Mesodermal cell (in vitro differentiated cells): ENCODE data around the gene ATP7B.

Experiments used
- H3K27ac ChIP-seq: 2 replicates; pipeline ENCODE4 v1.7.0; 2013; ENCODE audit warnings: mild to moderate bottlenecking, low read depth, low read length, moderate library complexity; ENCODE audit not compliant: severe bottlenecking
- H3K36me3 ChIP-seq: 2 replicates; pipeline ENCODE4 v1.7.1; 2013; ENCODE audit warnings: mild to moderate bottlenecking, low read length, moderate library complexity; ENCODE audit not compliant: control insufficient read depth, insufficient read depth
- H3K4me1 ChIP-seq: one replicate; pipeline ENCODE4 v1.7.1; 2013; ENCODE audit warnings: mild to moderate bottlenecking, low read length; ENCODE audit not compliant: insufficient read depth, control insufficient read depth, poor library complexity, severe bottlenecking
- H3K4me3 ChIP-seq: 2 replicates; pipeline ENCODE4 v1.7.0; 2013; ENCODE audit warnings: low read length, control low read depth, mild to moderate bottlenecking; ENCODE audit not compliant: insufficient read depth, poor library complexity, severe bottlenecking; ENCODE audit errors: extremely low read depth
- H3K9me3 ChIP-seq: 2 replicates; pipeline ENCODE4 v1.7.1; 2013; ENCODE audit warnings: mild to moderate bottlenecking, low read length, moderate library complexity; ENCODE audit not compliant: control insufficient read depth
- WGBS, 2 experiments: methylation state at CpG; one replicate each; pipeline ENCODE4 v1.1.5; 2013; ENCODE audit warnings: missing lambda C conversion rate in 2 of 2; ENCODE audit not compliant: insufficient coverage in 2 of 2; 5-methylcytosine and 5-hydroxymethylcytosine counted together

The ATP7B gene

DNA sequence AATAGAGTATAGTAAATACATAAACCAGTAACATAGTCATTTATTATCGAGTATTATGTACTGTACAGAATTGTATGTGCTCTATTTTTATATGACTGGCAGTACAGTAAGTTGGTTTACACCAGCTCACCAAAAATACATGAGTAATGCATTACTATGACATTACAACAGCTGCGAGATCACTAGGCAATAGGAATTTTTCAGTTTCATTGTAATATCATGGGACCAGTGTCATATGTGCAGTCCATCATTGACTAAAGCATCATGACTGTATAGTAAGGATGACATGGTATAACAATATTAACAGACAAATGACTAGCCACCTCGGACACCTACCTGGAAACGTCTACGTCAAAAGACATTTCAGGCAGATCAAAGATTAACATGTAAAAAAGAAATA is 33.6 kb downstream of the ATP7B start:
- Histone ChIP-seq H3K27ac (no peak overlapping the region), H3K36me3 (peaks cover 4% of the 10 kb centered on the region), H3K9me3 (peaks cover 8% of the 10 kb centered on the region), H3K4me3 (no peak overlapping the region), H3K4me1 (peaks cover 7% of the 10 kb centered on the region)
- no CpG with 5 or more reads among the region's 5 CpGs for WGBS, 2 experiments

DNA sequence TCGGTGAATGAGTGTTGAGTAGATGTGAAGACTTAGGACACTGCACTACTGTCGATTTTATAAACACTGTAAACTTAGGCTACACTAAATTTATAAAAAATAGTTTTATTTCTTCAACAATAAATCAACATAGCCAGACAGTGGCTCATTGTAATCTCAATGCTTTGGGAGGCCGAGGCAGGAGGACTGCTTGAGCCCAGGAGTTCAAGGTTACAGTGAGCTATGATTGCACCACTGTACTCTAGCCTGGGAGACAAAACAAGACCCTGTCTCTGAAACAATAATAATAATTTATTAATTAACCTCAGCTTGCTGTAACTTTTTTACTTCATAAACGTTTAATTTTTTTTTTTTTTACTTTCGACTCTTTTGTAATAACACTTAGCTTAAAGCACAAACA is 34.4 kb downstream of the ATP7B start:
- Histone ChIP-seq H3K27ac (no peak overlapping the region), H3K4me3 (no peak overlapping the region), H3K36me3 (peaks cover 4% of the 10 kb centered on the region), H3K4me1 (peaks cover 5% of the 10 kb centered on the region), H3K9me3 (peaks cover 1% of the 10 kb centered on the region)
- WGBS, 2 experiments = 100% methylated on average over 1 of the region's 5 CpGs

DNA sequence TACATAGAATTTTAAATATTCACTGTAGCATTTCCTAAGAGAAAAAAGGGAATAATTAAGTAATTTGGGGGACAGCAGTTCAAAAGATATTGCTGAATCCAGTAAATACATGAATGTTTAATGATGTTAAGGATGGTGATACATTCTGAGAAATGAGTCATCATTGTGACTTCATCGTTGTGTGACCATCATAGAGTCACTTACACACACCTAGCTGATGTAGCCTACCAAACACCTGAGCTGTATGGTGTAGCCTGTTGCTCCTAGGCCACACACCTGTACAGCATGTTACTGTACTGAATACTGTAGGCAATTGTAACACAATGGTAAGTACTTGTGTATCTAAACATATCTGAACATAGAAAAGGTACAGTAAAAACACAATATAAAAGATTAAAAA is 34.8 kb downstream of the ATP7B start:
- Histone ChIP-seq H3K9me3 (no peaks in the 10 kb centered on the region), H3K36me3 (peaks cover 4% of the 10 kb centered on the region), H3K4me3 (no peak overlapping the region), H3K27ac (no peak overlapping the region), H3K4me1 (no peaks in the 10 kb centered on the region)
- WGBS, 2 experiments = no CpG with 5 or more reads among the region's 1 CpG

DNA sequence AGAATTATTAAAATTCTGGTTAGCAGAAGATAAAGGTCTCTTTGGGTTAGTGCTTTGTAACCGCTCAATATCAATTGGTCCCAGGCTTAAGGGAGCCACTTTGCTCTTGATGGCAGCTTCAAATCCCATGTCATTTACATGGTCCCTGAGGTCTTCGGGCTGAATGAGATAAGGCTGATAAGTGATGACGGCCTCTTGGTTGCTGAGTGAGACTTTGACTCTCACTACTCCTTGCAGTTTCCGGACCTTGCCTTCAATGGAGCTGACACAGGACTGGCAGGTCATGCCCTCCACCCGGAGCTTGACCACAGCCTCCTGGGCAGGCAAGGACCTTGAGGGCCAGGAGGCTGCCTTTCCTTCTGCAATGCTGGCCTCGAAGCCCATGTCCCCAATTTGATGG is 36.8 kb downstream of the ATP7B start:
- Histone ChIP-seq H3K27ac (no peak overlapping the region), H3K36me3 (peaks cover 4% of the 10 kb centered on the region), H3K4me3 (no peak overlapping the region), H3K4me1 (no peaks in the 10 kb centered on the region), H3K9me3 (no peaks in the 10 kb centered on the region)
- 93 to 95% methylated on average over 6 of the region's 6 CpGs for WGBS, 2 experiments

DNA sequence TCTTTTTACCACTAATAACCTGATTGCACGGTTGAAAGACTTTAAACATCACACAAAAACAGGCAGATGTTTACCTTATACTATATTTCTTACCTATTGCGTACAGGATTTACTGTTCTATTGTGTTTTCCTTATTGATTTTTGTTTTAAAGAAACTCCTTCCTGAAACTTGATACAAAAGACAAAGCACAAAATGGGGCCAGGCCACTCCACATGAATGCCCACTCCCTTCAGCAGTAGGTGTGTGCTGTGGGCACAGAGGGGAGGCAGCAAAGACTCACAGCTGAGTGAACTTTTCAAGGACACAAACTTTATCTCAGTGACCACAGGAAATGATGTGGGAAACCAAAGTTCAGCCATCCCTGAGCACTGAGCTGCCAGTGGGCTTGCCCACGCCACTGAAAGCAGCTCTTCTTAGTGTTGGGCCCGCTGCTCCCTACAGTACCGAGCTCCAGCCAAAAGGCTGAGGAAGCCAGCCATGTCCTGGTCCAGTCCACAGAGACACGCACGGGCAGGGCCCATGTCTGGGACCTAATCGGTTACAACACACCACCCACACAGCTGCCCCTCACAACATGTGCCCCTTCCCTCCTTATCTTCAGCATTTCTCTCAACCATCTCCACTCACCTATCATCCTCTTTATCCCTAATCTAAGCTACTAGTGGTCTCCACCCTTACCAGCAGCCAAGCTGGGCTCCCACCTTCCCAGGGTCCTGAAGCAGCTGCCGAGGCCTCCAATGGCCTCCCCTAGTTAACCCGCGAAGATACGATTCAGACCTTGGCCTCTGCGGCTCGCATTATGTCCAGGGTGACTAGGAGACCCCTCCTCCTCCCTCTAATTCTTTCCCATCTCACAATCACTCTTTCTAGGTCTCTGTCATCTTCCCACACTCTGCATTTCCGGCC is 39.5 kb downstream of the ATP7B start:
- Histone ChIP-seq H3K4me1 (no peaks in the 10 kb centered on the region), H3K27ac (no peak overlapping the region), H3K4me3 (no peak overlapping the region), H3K9me3 (no peaks in the 10 kb centered on the region), H3K36me3 (peaks cover 4% of the 10 kb centered on the region)
- WGBS, 2 experiments = 94 to 95% methylated on average over 13 of the region's 15 CpGs

DNA sequence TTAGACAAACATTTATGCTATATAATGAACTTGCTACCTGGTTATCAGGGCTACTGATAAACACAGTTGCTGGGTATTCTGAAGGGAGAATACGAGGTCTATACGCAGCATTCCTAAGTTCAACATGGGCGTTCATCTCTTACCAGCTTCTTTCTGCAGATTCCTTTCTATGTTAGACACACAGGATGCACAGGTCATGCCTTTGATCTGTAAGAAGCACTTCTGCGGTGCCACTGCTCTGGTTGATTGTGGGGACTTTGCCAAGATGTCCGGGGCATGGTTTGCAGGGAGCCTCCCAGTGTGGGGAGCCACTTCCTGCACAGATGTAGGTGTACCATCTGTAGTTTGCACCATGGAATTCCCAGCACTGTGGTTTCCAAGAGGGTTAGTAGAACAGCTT is 40.9 kb downstream of the ATP7B start:
- Histone ChIP-seq H3K4me3 (no peak overlapping the region), H3K9me3 (no peaks in the 10 kb centered on the region)
- 90 to 98% methylated on average over 5 of the region's 5 CpGs for WGBS, 2 experiments

DNA sequence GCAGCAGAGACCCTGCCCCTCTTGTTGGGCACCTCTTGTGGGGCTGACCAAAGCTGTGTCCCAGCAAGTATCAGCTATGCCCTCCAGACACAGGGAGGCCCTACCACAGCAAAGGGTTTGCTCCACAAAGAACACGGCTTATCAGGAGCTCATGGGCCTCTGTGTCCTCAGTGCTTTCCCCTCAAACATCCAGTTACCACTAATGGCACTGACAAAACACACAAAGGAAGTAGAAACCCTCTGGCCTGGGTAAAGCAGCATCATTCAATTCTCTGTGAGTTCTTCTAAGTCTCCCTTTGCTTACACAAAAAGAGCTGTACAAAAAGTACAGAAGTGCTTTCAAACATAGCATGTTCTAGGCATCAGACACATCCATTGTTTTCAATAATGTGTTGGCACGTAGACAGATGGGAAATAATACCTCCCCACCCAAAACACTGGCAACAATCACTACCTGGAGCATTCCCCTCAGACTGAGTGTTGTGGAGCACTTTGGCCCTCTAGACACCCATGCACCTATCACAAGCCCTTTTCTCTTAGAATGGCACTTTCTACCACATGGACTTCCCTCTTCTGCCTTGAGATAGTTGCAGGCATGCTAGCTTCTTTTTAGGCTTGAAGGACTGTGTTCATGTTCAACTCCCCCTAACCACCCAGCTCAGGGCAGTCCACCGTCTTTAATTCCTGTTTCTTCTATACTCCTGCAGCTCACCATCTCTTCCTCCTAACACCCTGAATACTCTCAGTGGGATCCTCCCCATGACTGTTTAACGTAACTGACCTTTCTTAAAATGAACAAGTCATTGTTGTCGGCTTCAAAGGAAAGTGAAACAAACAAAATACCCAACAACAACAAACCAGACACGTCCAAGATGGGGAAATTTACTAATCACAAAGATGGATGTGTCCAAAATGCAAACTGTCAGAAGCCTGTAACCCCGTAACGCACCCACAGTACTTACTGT is 43.5 kb downstream of the ATP7B start:
- Histone ChIP-seq H3K4me1 (no peaks in the 10 kb centered on the region), H3K9me3 (no peaks in the 10 kb centered on the region), H3K27ac (no peak overlapping the region), H3K4me3 (no peak overlapping the region), H3K36me3 (no peaks in the 10 kb centered on the region)
- WGBS, 2 experiments = 88 to 93% methylated on average over 5 to 7 of the region's 8 CpGs

More for the DNA sequence above, 40.9 kb downstream of the ATP7B start:
- Histone ChIP-seq H3K27ac (no peak overlapping the region), H3K36me3 (peaks cover 4% of the 10 kb centered on the region), H3K4me1 (no peaks in the 10 kb centered on the region)

DNA sequence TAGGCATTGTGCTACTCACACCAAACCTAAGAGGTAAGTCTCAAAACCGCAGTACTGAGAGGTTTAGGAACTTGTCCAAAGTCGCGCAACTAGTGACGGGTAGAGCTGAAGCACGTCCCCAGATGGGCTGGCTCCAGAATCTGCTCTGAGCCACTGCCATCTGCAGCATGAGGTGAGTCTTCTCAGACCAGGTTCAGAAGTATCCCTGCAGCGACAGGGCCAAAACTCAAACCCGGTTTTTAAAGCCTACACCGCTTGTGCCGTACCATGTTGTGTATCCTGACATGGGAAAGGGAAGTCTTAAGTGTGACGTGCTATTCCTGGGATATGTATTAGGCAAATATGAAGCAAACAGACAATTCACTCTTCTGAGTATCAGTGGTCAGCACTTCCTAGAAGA is 45.1 kb downstream of the ATP7B start:
- no peaks in the 10 kb centered on the region for H3K9me3 ChIP-seq
- WGBS, 2 experiments = 92 to 99% methylated on average over 9 of the region's 10 CpGs
- no peak overlapping the region for H3K27ac ChIP-seq
- H3K36me3 ChIP-seq = no peaks in the 10 kb centered on the region
- H3K4me3 ChIP-seq = no peak overlapping the region
- H3K4me1 ChIP-seq = no peaks in the 10 kb centered on the region

DNA sequence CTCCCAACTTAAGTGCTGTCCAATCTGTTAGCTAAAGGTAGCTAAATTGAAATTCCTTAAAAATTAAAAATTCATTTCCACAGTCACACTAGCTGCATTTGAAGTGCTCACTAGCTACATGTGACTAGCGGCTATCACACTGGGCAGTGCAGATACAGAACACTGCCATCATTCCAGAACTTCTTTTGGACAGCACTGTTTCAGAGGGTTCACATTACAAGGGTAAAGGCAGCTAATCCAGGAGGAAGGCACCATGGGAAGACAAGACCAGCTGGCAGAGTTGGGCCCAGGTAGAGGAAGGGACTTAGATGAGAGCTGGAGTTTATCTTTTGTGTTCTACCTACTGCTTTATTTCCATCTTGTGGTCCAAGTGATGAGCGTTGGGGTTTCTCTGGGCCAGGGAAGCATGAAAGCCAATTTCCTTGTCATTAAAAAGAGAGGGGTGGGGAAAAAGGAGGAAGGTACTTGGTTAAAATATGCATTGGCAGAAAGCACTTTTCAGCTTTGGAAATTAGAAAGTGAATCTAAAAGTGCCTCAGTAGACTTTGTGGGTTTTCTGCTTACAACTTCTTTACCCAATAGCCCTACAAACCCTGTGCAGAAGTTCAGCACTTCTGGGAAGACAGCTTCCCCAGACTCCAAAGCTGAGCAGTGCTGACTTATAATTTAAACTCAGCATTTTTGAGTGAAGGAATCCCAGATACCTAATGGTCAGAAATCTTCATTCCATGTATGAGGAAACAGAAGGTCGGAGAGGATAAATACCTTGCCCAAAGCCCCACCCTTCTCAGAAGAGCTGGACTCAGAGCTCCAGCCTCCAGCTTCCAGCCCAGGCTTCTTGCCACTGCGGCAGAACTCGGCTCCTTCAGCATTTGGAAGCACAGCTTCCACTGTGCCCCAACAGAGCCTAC is 49.5 kb downstream of the ATP7B start:
- H3K27ac ChIP-seq = no peak overlapping the region
- WGBS, 2 experiments = 92 to 94% methylated on average over 4 to 5 of the region's 5 CpGs
- H3K4me1 ChIP-seq = no peaks in the 10 kb centered on the region
- no peaks in the 10 kb centered on the region for H3K36me3 ChIP-seq
- H3K4me3 ChIP-seq = no peak overlapping the region
- H3K9me3 ChIP-seq = no peaks in the 10 kb centered on the region

DNA sequence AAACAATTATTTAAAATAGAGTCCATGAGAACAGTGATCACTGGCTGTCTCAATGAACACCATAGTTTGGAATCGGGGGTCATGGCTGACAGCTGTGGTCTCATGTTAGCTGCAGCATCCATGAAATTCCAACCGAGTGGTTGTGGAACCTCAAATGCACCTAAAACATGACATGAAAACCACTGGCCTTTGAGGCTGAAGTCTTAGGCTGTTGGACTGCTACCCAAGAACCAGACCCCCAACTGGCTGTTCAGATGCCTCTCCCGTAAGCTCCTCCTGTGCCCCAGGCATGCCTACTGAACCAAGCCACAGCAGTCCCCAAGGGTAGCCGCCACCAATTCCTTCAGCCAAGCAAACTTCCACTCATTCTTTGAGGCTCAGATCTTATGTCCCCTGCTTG is 50.5 kb downstream of the ATP7B start:
- Histone ChIP-seq H3K4me1 (no peaks in the 10 kb centered on the region), H3K36me3 (no peaks in the 10 kb centered on the region), H3K27ac (no peak overlapping the region), H3K9me3 (no peaks in the 10 kb centered on the region), H3K4me3 (no peak overlapping the region)
- 77 to 94% methylated on average over 4 of the region's 4 CpGs for WGBS, 2 experiments
